Mononuclear cell (primary cell): ENCODE data around the gene LAMA2. TPM values are rescaled to one million over a fixed set of nuclear protein-coding genes. Genes with fewer than 3 reads are reported as not detected.

Experiments
- H3K27me3 ChIP-seq: 2 replicates; pipeline ENCODE4 v1.6.0; 2011; ENCODE audit warnings: low read length, control low read depth; ENCODE audit not compliant: insufficient read depth
- H3K4me1 ChIP-seq: 2 replicates; pipeline ENCODE4 v1.5.1; 2011; ENCODE audit warnings: mild to moderate bottlenecking, low read length, control low read depth; ENCODE audit not compliant: insufficient read depth
- H3K4me3 ChIP-seq: 2 replicates; pipeline ENCODE4 v1.5.1; 2011; ENCODE audit warnings: mild to moderate bottlenecking, low read length, moderate library complexity
- H3K9me3 ChIP-seq: 2 replicates; pipeline ENCODE4 v1.5.1; 2011; ENCODE audit warnings: low read depth, mild to moderate bottlenecking, control low read depth, low read length
- total RNA-seq: library from RNA; depleted of rRNA; stranded (reverse); fragments of >200 nt; gene quantifications from one replicate; pipeline ENCODE4 v1.2.3, GENCODE V29; 2012

The LAMA2 gene
- total RNA-seq, 1 donor, result 0.63 TPM

- Histone ChIP-seq H3K27me3 (no peaks in the 10 kb centered on the region), H3K4me1 (no peaks in the 10 kb centered on the region), H3K9me3 (no peaks in the 10 kb centered on the region), H3K4me3 (no peak overlapping the region)
These were observed 534.6 kb downstream of the LAMA2 start for GRCh38 chr6:129417416-129418086.

GRCh38 chr6:129419324-129419723 is 536.4 kb downstream of the LAMA2 start:
- H3K9me3 ChIP-seq, result no peaks in the 10 kb centered on the region
- no peak overlapping the region for H3K4me3 ChIP-seq
- no peaks in the 10 kb centered on the region for H3K27me3 ChIP-seq
- no peaks in the 10 kb centered on the region for H3K4me1 ChIP-seq

GRCh38 chr6:129426343-129426742 is 543.4 kb downstream of the LAMA2 start:
- H3K9me3 ChIP-seq, result no peaks in the 10 kb centered on the region
- H3K4me3 ChIP-seq, result no peak overlapping the region
- no peaks in the 10 kb centered on the region for H3K27me3 ChIP-seq
- H3K4me1 ChIP-seq, result no peaks in the 10 kb centered on the region

- Histone ChIP-seq H3K4me1 (no peaks in the 10 kb centered on the region), H3K27me3 (no peaks in the 10 kb centered on the region), H3K4me3 (no peak overlapping the region), H3K9me3 (no peaks in the 10 kb centered on the region)
These were observed 547.0 kb downstream of the LAMA2 start for GRCh38 chr6:129429956-129430355.

GRCh38 chr6:129432738-129433137 is 549.8 kb downstream of the LAMA2 start:
- no peaks in the 10 kb centered on the region for H3K27me3 ChIP-seq
- H3K4me3 ChIP-seq, result no peak overlapping the region
- no peaks in the 10 kb centered on the region for H3K4me1 ChIP-seq
- no peaks in the 10 kb centered on the region for H3K9me3 ChIP-seq

- H3K4me3 ChIP-seq, result no peak overlapping the region
- H3K4me1 ChIP-seq, result no peaks in the 10 kb centered on the region
- no peaks in the 10 kb centered on the region for H3K27me3 ChIP-seq
- no peaks in the 10 kb centered on the region for H3K9me3 ChIP-seq
These were observed 551.2 kb downstream of the LAMA2 start for GRCh38 chr6:129434091-129434490.

GRCh38 chr6:129440691-129441090 is 557.8 kb downstream of the LAMA2 start:
- no peaks in the 10 kb centered on the region for H3K27me3 ChIP-seq
- H3K4me3 ChIP-seq, result no peak overlapping the region
- H3K9me3 ChIP-seq, result no peaks in the 10 kb centered on the region
- no peaks in the 10 kb centered on the region for H3K4me1 ChIP-seq

GRCh38 chr6:129444683-129445082 is 561.7 kb downstream of the LAMA2 start:
- H3K27me3 ChIP-seq, result no peaks in the 10 kb centered on the region
- H3K9me3 ChIP-seq, result no peaks in the 10 kb centered on the region
- H3K4me1 ChIP-seq, result no peaks in the 10 kb centered on the region
- no peak overlapping the region for H3K4me3 ChIP-seq

GRCh38 chr6:129446272-129447197 is 563.6 kb downstream of the LAMA2 start:
- no peaks in the 10 kb centered on the region for H3K4me1 ChIP-seq
- H3K4me3 ChIP-seq, result no peak overlapping the region

GRCh38 chr6:129447198-129447565 is 564.2 kb downstream of the LAMA2 start:
- Histone ChIP-seq H3K9me3 (no peaks in the 10 kb centered on the region), H3K4me3 (no peak overlapping the region), H3K27me3 (no peaks in the 10 kb centered on the region), H3K4me1 (no peaks in the 10 kb centered on the region)

More at GRCh38 chr6:129446272-129447197, 563.6 kb downstream of the LAMA2 start:
- H3K9me3 ChIP-seq, result no peaks in the 10 kb centered on the region
- H3K27me3 ChIP-seq, result no peaks in the 10 kb centered on the region

GRCh38 chr6:129448965-129449364 is 566.0 kb downstream of the LAMA2 start:
- no peaks in the 10 kb centered on the region for H3K9me3 ChIP-seq
- H3K4me3 ChIP-seq, result no peak overlapping the region
- H3K27me3 ChIP-seq, result no peaks in the 10 kb centered on the region
- peaks cover under 1% of the 10 kb centered on the region for H3K4me1 ChIP-seq

GRCh38 chr6:129451187-129451586 is 568.2 kb downstream of the LAMA2 start:
- Histone ChIP-seq H3K4me3 (no peak overlapping the region), H3K27me3 (no peaks in the 10 kb centered on the region), H3K4me1 (peaks cover 14% of the 10 kb centered on the region), H3K9me3 (no peaks in the 10 kb centered on the region)

GRCh38 chr6:129453073-129453472 is 570.1 kb downstream of the LAMA2 start:
- no peaks in the 10 kb centered on the region for H3K9me3 ChIP-seq
- no peaks in the 10 kb centered on the region for H3K27me3 ChIP-seq
- H3K4me1 ChIP-seq, result peaks cover 14% of the 10 kb centered on the region
- H3K4me3 ChIP-seq, result no peak overlapping the region

GRCh38 chr6:129454488-129454887 is 571.5 kb downstream of the LAMA2 start:
- H3K4me3 ChIP-seq, result no peak overlapping the region
- H3K27me3 ChIP-seq, result no peaks in the 10 kb centered on the region
- H3K9me3 ChIP-seq, result no peaks in the 10 kb centered on the region
- H3K4me1 ChIP-seq, result peaks cover 14% of the 10 kb centered on the region

- Histone ChIP-seq H3K4me3 (no peak overlapping the region), H3K4me1 (peaks cover 14% of the 10 kb centered on the region), H3K27me3 (no peaks in the 10 kb centered on the region), H3K9me3 (no peaks in the 10 kb centered on the region)
These were observed 572.3 kb downstream of the LAMA2 start for GRCh38 chr6:129455126-129455769.
